ENCODE measurements around the gene PRPSAP1.

The PRPSAP1 gene

GRCh38 chr17:76383546-76384221 lies 30.0 kb upstream of the PRPSAP1 start:
- Histone ChIP-seq H3K9me3 (ENCODE audit: control insufficient read depth, insufficient read depth, low read depth, low read length) (no peaks in the 10 kb centered on the region), H3K36me3 (ENCODE audit: control insufficient read depth in 2 of 2, insufficient read depth in 1 of 2, low read length in 2 of 2) (peaks cover 0 to 14% of the 10 kb centered on the region in 2 experiments; a peak in 2 of 3 replicates), H3K4me1 (ENCODE audit: control insufficient read depth, insufficient read depth, low read length) (peaks cover 8% of the 10 kb centered on the region; the same call in 1 of the 2 replicates), H3K4me3 (ENCODE audit: low read depth, low read length) (peak overlapping the region; percentile 54), H3K27ac (ENCODE audit: extremely low read depth, low read depth, low read length) (peak overlapping the region; percentile 77; the same call in 1 of the 2 replicates)
- ChIA-PET CTCF (interaction anchor here (0.5 to 4.7 kb wide), 11 partner anchors 8 to 1635 kb away, joined by 3 to 68 read pairs (median 5); partner anchors contain the start of gene PRPSAP1), POLR2A (interaction anchor here (1.3 to 4.0 kb wide), 3 partner anchors 21 to 31 kb away, joined by 4 to 51 read pairs (median 4); partner anchors contain the start of gene PRPSAP1)
- peak; percentile 51; the same call in 1 of the 2 replicates for TF ChIP-seq SP7 (tag by site-specific recombination; IDR thresholded peaks at IDR 0.05)
- 0 out of 2 replicates have a peak, but pooled peaks have one; percentile 15 for TF ChIP-seq ZBTB48 (tag by site-specific recombination; IDR thresholded peaks at IDR 0.05)
- TF ChIP-seq GLIS1 (tag by site-specific recombination; IDR thresholded peaks at IDR 0.05): peak; percentile 55
- peak; percentile 66; the same call in 1 of the 2 replicates for TF ChIP-seq ZEB2 (tag by site-specific recombination; IDR thresholded peaks at IDR 0.05)
- peak; percentile 71 for TF ChIP-seq ZNF335 (tag by site-specific recombination; conservative IDR thresholded peaks at IDR 0.05)
- TF ChIP-seq GLIS2 (tag by site-specific recombination; IDR thresholded peaks at IDR 0.05): peak; percentile 89
- no peak for TF ChIP-seq SCRT2 (tag by site-specific recombination; IDR thresholded peaks at IDR 0.05)
- no peak for TF ChIP-seq ZSCAN30 (tag by site-specific recombination; IDR thresholded peaks at IDR 0.05)
- TF ChIP-seq ZNF777 (tag by site-specific recombination; IDR thresholded peaks at IDR 0.05; ENCODE audit: borderline replicate concordance): peak; percentile 45; the same call in 1 of the 2 replicates
- no peak for TF ChIP-seq WT1 (tag by site-specific recombination; IDR thresholded peaks at IDR 0.05)
- TF ChIP-seq PRDM10 (tag by site-specific recombination; IDR thresholded peaks at IDR 0.05): 0 out of 2 replicates have a peak, but pooled peaks have one; percentile 34
- peak; percentile 80 for TF ChIP-seq EGR2 (tag by site-specific recombination; IDR thresholded peaks at IDR 0.05; ENCODE audit: low read depth)
- TF ChIP-seq ZBTB8A (tag by site-specific recombination; IDR thresholded peaks at IDR 0.05): peak; percentile 72
- TF ChIP-seq CTCF (tag by site-specific recombination; IDR thresholded peaks at IDR 0.05): peak; percentile 89; the same call in 1 of the 2 replicates
- peak; percentile 97 for TF ChIP-seq ZFP69B (tag by site-specific recombination; IDR thresholded peaks at IDR 0.05)
- TF ChIP-seq ZNF311 (tag by site-specific recombination; IDR thresholded peaks at IDR 0.05; ENCODE audit: borderline replicate concordance): no peak
- no peak for TF ChIP-seq SALL2 (tag by site-specific recombination; IDR thresholded peaks at IDR 0.05; ENCODE audit: borderline replicate concordance)
- TF ChIP-seq ZNF645 (tag by site-specific recombination; IDR thresholded peaks at IDR 0.05): 0 out of 2 replicates have a peak, but pooled peaks have one; percentile 11
- TF ChIP-seq ZNF692 (tag by site-specific recombination; IDR thresholded peaks at IDR 0.05): peak; percentile 95
- no peak for TF ChIP-seq ZNF664 (tag by site-specific recombination; IDR thresholded peaks at IDR 0.05)
- peak; percentile 74 for TF ChIP-seq ZIC2 (tag by site-specific recombination; IDR thresholded peaks at IDR 0.05)
- 0 out of 2 replicates have a peak, but pooled peaks have one; percentile 7 for TF ChIP-seq SP3 (tag by site-specific recombination; IDR thresholded peaks at IDR 0.05)
- peak; percentile 92 for TF ChIP-seq ZFHX2 (tag by site-specific recombination; conservative IDR thresholded peaks at IDR 0.05)
- peak; percentile 15; the same call in 1 of the 2 replicates for TF ChIP-seq ZFP37 (tag by site-specific recombination; IDR thresholded peaks at IDR 0.05)
- TF ChIP-seq REST (tag by site-specific recombination; IDR thresholded peaks at IDR 0.05): peak; percentile 25; the same call in 1 of the 2 replicates
- no peak for TF ChIP-seq ZFP3 (tag by site-specific recombination; IDR thresholded peaks at IDR 0.05; ENCODE audit: low read depth)

Data from HEK293 (cell line).